ENCODE measurements around the gene SH2D2A. TPM values are rescaled to one million over a fixed set of nuclear protein-coding genes. Genes with fewer than 3 reads are reported as not detected.

SH2D2A gene
- total and polyA plus RNA-seq, 8 donors = 0.36 to 4.4 (median 0.69) TPM

GRCh38 chr1:156854634-156855033 lies 38.0 kb upstream of the SH2D2A start:
- no peak for ATAC-seq
- peaks cover 20 to 66% of the 10 kb centered on the region in 2 donors for H3K27me3 ChIP-seq

DNA sequence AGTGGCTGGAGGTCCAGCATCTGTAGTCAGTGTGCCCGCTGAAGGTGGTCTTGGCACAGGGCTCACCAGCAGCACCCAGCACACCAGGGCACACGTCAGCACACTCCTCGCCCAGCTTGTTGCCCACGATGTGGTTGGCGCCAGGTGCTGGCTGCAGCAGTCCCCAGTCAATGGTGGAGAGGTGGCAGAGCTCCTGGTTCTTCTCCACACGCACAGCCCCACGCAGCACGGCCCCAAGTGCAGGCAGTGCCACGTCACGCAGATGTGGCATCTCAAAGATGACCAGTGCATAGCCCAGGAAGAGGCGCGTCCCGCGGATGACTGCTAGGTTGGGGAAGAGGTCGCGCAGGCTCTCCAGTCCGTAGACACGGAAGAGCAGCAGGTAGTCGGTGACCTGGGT lies 37.1 kb upstream of the SH2D2A start:
- intact Hi-C loops (cut with DNase I) = no loop called here
- H3K4me3 ChIP-seq = no peak overlapping the region
- H3K27me3 ChIP-seq = peaks cover 16 to 66% of the 10 kb centered on the region in 2 donors
- DNase-seq (no peak), ATAC-seq (no peak)
- peaks cover 0 to 3% of the 10 kb centered on the region in 2 donors for H3K4me1 ChIP-seq
- H3K27ac ChIP-seq = no peak overlapping the region
- TF ChIP-seq CTCF (IDR thresholded peaks at IDR 0.05) = no peak
- H3K9me3 ChIP-seq = no peaks in the 10 kb centered on the region
- no peaks in the 10 kb centered on the region for H3K36me3 ChIP-seq

More at GRCh38 chr1:156854634-156855033, 38.0 kb upstream of the SH2D2A start:
- Histone ChIP-seq H3K36me3 (no peaks in the 10 kb centered on the region), H3K4me1 (peaks cover 0 to 6% of the 10 kb centered on the region in 2 donors), H3K4me3 (no peak overlapping the region), H3K27ac (no peak overlapping the region), H3K9me3 (no peaks in the 10 kb centered on the region)
- DNase-seq = no peak
- intact Hi-C loops (cut with DNase I) = no loop called here
- TF ChIP-seq CTCF (IDR thresholded peaks at IDR 0.05) = no peak

DNA sequence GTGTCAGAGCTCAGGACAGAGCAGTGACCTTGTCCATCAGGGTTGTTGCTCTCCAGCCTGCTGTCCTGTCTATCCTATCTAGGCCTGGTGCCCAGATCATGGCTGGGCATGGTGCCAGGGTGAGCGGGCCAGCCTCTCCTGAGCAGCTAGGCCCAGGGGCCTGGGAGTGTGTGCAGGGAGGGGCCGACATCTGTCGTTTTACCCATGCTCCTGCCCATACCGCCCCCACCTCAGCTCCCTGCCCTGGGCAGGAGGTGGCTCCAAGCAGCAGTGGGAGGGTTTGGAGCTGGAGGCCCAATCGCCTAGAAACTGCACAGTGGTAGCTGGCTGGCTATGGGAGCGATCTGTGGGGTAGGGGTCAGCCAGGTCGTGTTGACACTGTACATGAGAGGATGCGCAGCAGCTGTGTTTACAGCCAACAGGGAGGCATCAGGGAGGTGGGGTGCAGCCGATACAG lies 35.8 kb upstream of the SH2D2A start:
- H3K27me3 ChIP-seq = peaks cover 12 to 66% of the 10 kb centered on the region in 2 donors
- H3K4me1 ChIP-seq = peaks cover 0 to 5% of the 10 kb centered on the region in 2 donors
- no peak overlapping the region for H3K27ac ChIP-seq
- ATAC-seq (peak; percentile 23), DNase-seq (peak in 1 of 4 donors; percentile 39)
- intact Hi-C loops (cut with DNase I) = no loop called here
- TF ChIP-seq CTCF (IDR thresholded peaks at IDR 0.05) = no peak
- H3K36me3 ChIP-seq = no peaks in the 10 kb centered on the region
- no peak overlapping the region for H3K4me3 ChIP-seq
- no peaks in the 10 kb centered on the region for H3K9me3 ChIP-seq

- H3K4me1 ChIP-seq = peaks cover 0 to 5% of the 10 kb centered on the region in 2 donors
- H3K4me3 ChIP-seq = no peak overlapping the region
- no peak overlapping the region for H3K27ac ChIP-seq
- DNase-seq (no peak), ATAC-seq (no peak)
- intact Hi-C loops (cut with DNase I) = no loop called here
- H3K27me3 ChIP-seq = peaks cover 12 to 66% of the 10 kb centered on the region in 2 donors
- no peaks in the 10 kb centered on the region for H3K9me3 ChIP-seq
- TF ChIP-seq CTCF (IDR thresholded peaks at IDR 0.05) = no peak
- no peaks in the 10 kb centered on the region for H3K36me3 ChIP-seq
Observed at GRCh38 chr1:156851779-156852417, 35.2 kb upstream of the SH2D2A start.

DNA sequence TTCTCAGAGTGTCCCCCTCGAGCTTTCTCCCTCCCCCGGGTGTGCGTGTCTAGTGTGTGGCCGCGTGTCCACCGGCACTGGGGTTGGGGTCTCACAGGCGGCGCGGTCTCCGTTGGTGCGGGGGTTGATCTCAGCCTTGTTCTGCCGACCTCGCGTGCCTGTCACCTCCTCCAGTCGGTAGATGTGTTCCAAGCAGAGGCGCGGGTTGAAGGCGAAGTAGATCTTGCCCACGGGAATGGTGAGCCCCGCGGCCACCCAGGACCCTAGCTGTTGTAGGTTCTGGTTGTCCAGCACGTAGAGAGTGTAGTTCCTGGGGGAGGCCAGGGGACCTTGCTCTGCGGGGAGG lies 32.5 kb upstream of the SH2D2A start:
- Histone ChIP-seq H3K27me3 (peaks cover 36 to 86% of the 10 kb centered on the region in 2 donors), H3K9me3 (no peaks in the 10 kb centered on the region), H3K36me3 (no peaks in the 10 kb centered on the region), H3K4me3 (no peak overlapping the region), H3K4me1 (peaks cover 5 to 11% of the 10 kb centered on the region in 2 donors), H3K27ac (no peak overlapping the region)
- DNase-seq (no peak), ATAC-seq (no peak)
- intact Hi-C loops (cut with DNase I) = no loop called here
- TF ChIP-seq CTCF (IDR thresholded peaks at IDR 0.05) = no peak
